SK-N-SH treated with all-trans-retinoic acid at 6 μM for 48 hours (cell line): ENCODE results near the gene OBSCN.

Experiments used
- ATAC-seq: fragments of 200-7000 bp; cut with Tn5 transposase; 3 replicates; pipeline ENCODE4 v1.9.1; 2020; ENCODE audit warnings: mild to moderate bottlenecking, moderate library complexity
- ARNTL ChIP-seq: fragments of 450-650 bp; formaldehyde crosslinking; IDR thresholded peaks from 2 replicates; pipeline ENCODE4 v1.5.0; 2020; ENCODE audit warnings: low read depth, mild to moderate bottlenecking, moderate library complexity, borderline replicate concordance
- BACH2 ChIP-seq: fragments of 250-450 bp; sonication (Bioruptor Pico); IDR thresholded peaks from 2 replicates; pipeline ENCODE4 v1.9.0; 2021; ENCODE audit warnings: mild to moderate bottlenecking, borderline replicate concordance
- CREB5 ChIP-seq: fragments of 250-450 bp; sonication (Bioruptor Pico); IDR thresholded peaks from 2 replicates; pipeline ENCODE4 v1.5.1; 2020; ENCODE audit warnings: low read depth, mild to moderate bottlenecking, moderate library complexity
- CSDC2 ChIP-seq: fragments of 250-450 bp; sonication (Bioruptor Pico); IDR thresholded peaks from 2 replicates; pipeline ENCODE4 v1.5.0; 2020; ENCODE audit warnings: mild to moderate bottlenecking, moderate library complexity
- GLIS3 ChIP-seq: fragments of 250-450 bp; sonication (Bioruptor Pico); IDR thresholded peaks from 2 replicates; pipeline ENCODE4 v1.5.0; 2020; ENCODE audit warnings: mild to moderate bottlenecking, moderate library complexity
- ISL1 ChIP-seq: fragments of 250-450 bp; sonication (Bioruptor Pico); IDR thresholded peaks from 2 replicates; pipeline ENCODE4 v2.1.2; 2022; ENCODE audit warnings: mild to moderate bottlenecking, moderate library complexity
- PATZ1 ChIP-seq: fragments of 250-450 bp; sonication (Bioruptor Pico); IDR thresholded peaks from 2 replicates; pipeline ENCODE4 v1.8.0; 2020; ENCODE audit warnings: mild to moderate bottlenecking, moderate library complexity, borderline replicate concordance
- POU6F1 ChIP-seq: fragments of 250-450 bp; sonication (Bioruptor Pico); IDR thresholded peaks from 2 replicates; pipeline ENCODE4 v1.8.0; 2021; ENCODE audit warnings: low read depth, mild to moderate bottlenecking, moderate library complexity, borderline replicate concordance
- PPARA ChIP-seq: fragments of 250-450 bp; sonication (Bioruptor Pico); IDR thresholded peaks from 2 replicates; pipeline ENCODE4 v1.5.0; 2020; ENCODE audit warnings: mild to moderate bottlenecking, borderline replicate concordance
- SNAI2 ChIP-seq: fragments of 250-450 bp; sonication (Bioruptor Pico); IDR thresholded peaks from 2 replicates; pipeline ENCODE4 v1.5.0; 2020; ENCODE audit warnings: mild to moderate bottlenecking, moderate library complexity
- TCF4 ChIP-seq: fragments of 250-450 bp; sonication (Bioruptor Pico); IDR thresholded peaks from 2 replicates; pipeline ENCODE4 v1.8.0; 2021; ENCODE audit warnings: mild to moderate bottlenecking, moderate library complexity, borderline replicate concordance
- TSHZ2 ChIP-seq: fragments of 250-450 bp; sonication (Bioruptor Pico); IDR thresholded peaks from 2 replicates; pipeline ENCODE4 v1.5.0; 2020; ENCODE audit warnings: mild to moderate bottlenecking, moderate library complexity
- ZFP3 ChIP-seq: fragments of 250-450 bp; sonication (Bioruptor Pico); IDR thresholded peaks from 2 replicates; pipeline ENCODE4 v1.5.0; 2020; ENCODE audit warnings: mild to moderate bottlenecking, moderate library complexity
- ZNF565 ChIP-seq: fragments of 450-650 bp; formaldehyde crosslinking; conservative IDR thresholded peaks from 2 replicates; pipeline ENCODE4 v1.5.0; 2020; ENCODE audit warnings: low read depth, mild to moderate bottlenecking, moderate library complexity
- ZNF70 ChIP-seq: fragments of 450-650 bp; formaldehyde crosslinking; IDR thresholded peaks from 2 replicates; pipeline ENCODE4 v1.5.0; 2020; ENCODE audit warnings: mild to moderate bottlenecking, moderate library complexity
- ZNF8 ChIP-seq: fragments of 450-650 bp; formaldehyde crosslinking; IDR thresholded peaks from 2 replicates; pipeline ENCODE4 v1.5.0; 2020; ENCODE audit warnings: mild to moderate bottlenecking, moderate library complexity
- TF ChIP-seq, protein P1 (sequence below): fragments of 250-450 bp; sonication (Bioruptor Pico); IDR thresholded peaks from 2 replicates; pipeline ENCODE4 v1.5.1; 2021; ENCODE audit warnings: mild to moderate bottlenecking, moderate library complexity

The OBSCN gene

GRCh38 chr1:228298471-228298870, 90.6 kb downstream of the OBSCN start (continued):
- TF ChIP-seq CREB5 (CRISPR knock-in tag) (no peak), PATZ1 (CRISPR knock-in tag) (no peak)

- TF ChIP-seq ZNF565, result no peak
- TF ChIP-seq SNAI2, result no peak
- no peak for TF ChIP-seq CSDC2 (CRISPR knock-in tag)
- TF ChIP-seq ARNTL, result no peak
- no peak for TF ChIP-seq BACH2 (CRISPR knock-in tag)
- no peak for TF ChIP-seq PPARA (CRISPR knock-in tag)
- no peak for TF ChIP-seq ZNF8
- TF ChIP-seq ZNF70, result no peak
- no peak for TF ChIP-seq GLIS3 (CRISPR knock-in tag)
- no peak for TF ChIP-seq ZFP3
- TF ChIP-seq POU6F1, result no peak
- TF ChIP-seq TCF4, result no peak
- no peak for TF ChIP-seq CREB5 (CRISPR knock-in tag)
- TF ChIP-seq, protein P1, sequence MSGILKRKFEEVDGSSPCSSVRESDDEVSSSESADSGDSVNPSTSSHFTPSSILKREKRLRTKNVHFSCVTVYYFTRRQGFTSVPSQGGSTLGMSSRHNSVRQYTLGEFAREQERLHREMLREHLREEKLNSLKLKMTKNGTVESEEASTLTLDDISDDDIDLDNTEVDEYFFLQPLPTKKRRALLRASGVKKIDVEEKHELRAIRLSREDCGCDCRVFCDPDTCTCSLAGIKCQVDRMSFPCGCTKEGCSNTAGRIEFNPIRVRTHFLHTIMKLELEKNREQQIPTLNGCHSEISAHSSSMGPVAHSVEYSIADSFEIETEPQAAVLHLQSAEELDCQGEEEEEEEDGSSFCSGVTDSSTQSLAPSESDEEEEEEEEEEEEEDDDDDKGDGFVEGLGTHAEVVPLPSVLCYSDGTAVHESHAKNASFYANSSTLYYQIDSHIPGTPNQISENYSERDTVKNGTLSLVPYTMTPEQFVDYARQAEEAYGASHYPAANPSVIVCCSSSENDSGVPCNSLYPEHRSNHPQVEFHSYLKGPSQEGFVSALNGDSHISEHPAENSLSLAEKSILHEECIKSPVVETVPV (CRISPR knock-in tag), result no peak
- ATAC-seq, result no peak
Measured at GRCh38 chr1:228299211-228299610, 91.4 kb downstream of the OBSCN start.

- ATAC-seq, result no peak
- TF ChIP-seq, protein P1 (CRISPR knock-in tag), result no peak
- TF ChIP-seq POU6F1 (no peak), CSDC2 (CRISPR knock-in tag) (no peak), CREB5 (CRISPR knock-in tag) (no peak), SNAI2 (no peak), TSHZ2 (no peak), ISL1 (CRISPR knock-in tag) (no peak), ZNF8 (no peak)
Measured at GRCh38 chr1:228299901-228300300, 92.1 kb downstream of the OBSCN start.
